Endothelial cell of umbilical vein (primary cell): ENCODE data around the gene GADL1. TPM values are rescaled to one million over a fixed set of nuclear protein-coding genes. Genes with fewer than 3 reads are reported as not detected.

ENCODE experiments used
- BruUV-seq: library from RNA; stranded (reverse); fragments of 400-500 nt; replicated peaks from 2 replicates; lab custom pipeline; 2021; lab: Mats Ljungman, UMichigan
- CTCF ChIA-PET: fragments of 300-600, 350-600 bp; sonication (Branson Sonifier 250); formaldehyde crosslinking; loops from one replicate; lab custom pipeline; 2021; ENCODE audit warnings: antibody characterized with exemption, inconsistent platforms; lab: Charles Lee
- POLR2A ChIA-PET: fragments of 300-600, 350-600 bp; sonication (Branson Sonifier 250); formaldehyde crosslinking; loops from one replicate; lab custom pipeline; 2021; ENCODE audit warnings: antibody characterized with exemption, inconsistent platforms; lab: Charles Lee
- DNase-seq: peaks from one replicate; pipeline ENCODE4 v3.0.0-alpha.2; 2011; ENCODE audit warnings: low read depth, low spot score
- FAIRE-seq: peaks from 2 replicates; lab custom pipeline; 2011; peaks lifted over from hg19 to GRCh38; lab: Jason Lieb, UNC
- H2AFZ ChIP-seq: 2 replicates; pipeline ENCODE4 v1.6.0; 2012; ENCODE audit warnings: low read depth, low read length, control low read depth, inconsistent platforms
- H3K27ac ChIP-seq: 2 replicates; pipeline ENCODE4 v1.5.1; 2011; ENCODE audit warnings: low read depth, mild to moderate bottlenecking, control low read depth, low read length, moderate library complexity; ENCODE audit not compliant: insufficient read depth
- H3K27me3 ChIP-seq, 2 experiments: 2 replicates each; pipeline versions ENCODE4 v1.6.0 to v1.6.1; 2011; ENCODE audit warnings: low read length in 2 of 2, mixed read lengths in 1 of 2; ENCODE audit not compliant: control insufficient read depth in 2 of 2, insufficient read depth in 2 of 2
- H3K36me3 ChIP-seq, 2 experiments: 2 replicates in 1 of 2; 3 replicates in 1 of 2; pipeline ENCODE4 v1.5.1; 2011; ENCODE audit warnings: low read length in 2 of 2, mild to moderate bottlenecking in 1 of 2, moderate library complexity in 1 of 2; ENCODE audit not compliant: control insufficient read depth in 2 of 2, insufficient read depth in 2 of 2; ENCODE audit errors: extremely low read depth in 1 of 2
- H3K4me1 ChIP-seq: 3 replicates; pipeline ENCODE4 v1.5.1; 2011; ENCODE audit warnings: mild to moderate bottlenecking, low read length; ENCODE audit not compliant: control insufficient read depth, insufficient read depth; ENCODE audit errors: extremely low read depth
- H3K4me2 ChIP-seq: 2 replicates; pipeline ENCODE4 v1.6.1; 2011; ENCODE audit warnings: low read length, control low read depth, mixed read lengths; ENCODE audit not compliant: insufficient read depth
- H3K4me3 ChIP-seq, 3 experiments: fragments of 200-600 bp in 1 of 3; sonication (generic), shearing (Covaris generic) in 1 of 3; replicated peaks in 1 of 3; 2 replicates each; pipeline ENCODE4 v1.5.1; 2011 to 2016; ENCODE audit warnings: control low read depth in 3 of 3, low read length in 3 of 3, mild to moderate bottlenecking in 2 of 3, inconsistent platforms in 1 of 3, low read depth in 1 of 3, moderate library complexity in 1 of 3; ENCODE audit not compliant: insufficient read depth in 1 of 3
- H3K79me2 ChIP-seq: 2 replicates; pipeline ENCODE4 v1.6.0; 2012; ENCODE audit warnings: low read length, inconsistent platforms; ENCODE audit not compliant: control insufficient read depth, insufficient read depth
- H3K9ac ChIP-seq: replicated peaks from 2 replicates; pipeline ENCODE3; 2011; ENCODE audit warnings: low read length, control low read depth; ENCODE audit not compliant: insufficient read depth; ENCODE audit errors: extremely low read depth
- H3K9me1 ChIP-seq: replicated peaks from 3 replicates; pipeline ENCODE4 v1.6.0; 2011; ENCODE audit warnings: mild to moderate bottlenecking, low read length; ENCODE audit not compliant: control insufficient read depth, insufficient read depth; ENCODE audit errors: extremely low read depth
- H3K9me3 ChIP-seq: replicated peaks from 2 replicates; pipeline ENCODE4 v1.5.1; 2012; ENCODE audit warnings: low read length, inconsistent platforms; ENCODE audit not compliant: control insufficient read depth, insufficient read depth
- H4K20me1 ChIP-seq: replicated peaks from 2 replicates; pipeline ENCODE3; 2011; ENCODE audit warnings: mild to moderate bottlenecking, low read length; ENCODE audit not compliant: control insufficient read depth, insufficient read depth; ENCODE audit errors: extremely low read depth
- CTCF ChIP-seq, 2 donors: IDR thresholded peaks; 1 replicate in 1 of 2; 2 replicates in 1 of 2; pipeline ENCODE4 v1.5.1; 2011; ENCODE audit warnings: low read length in 2 of 2, mild to moderate bottlenecking in 2 of 2, moderate library complexity in 2 of 2, control low read depth in 1 of 2, inconsistent platforms in 1 of 2, low read depth in 1 of 2; ENCODE audit not compliant: insufficient read depth in 1 of 2; ENCODE audit errors: extremely low read depth in 1 of 2
- EZH2 ChIP-seq: IDR thresholded peaks from 2 replicates; pipeline ENCODE4 v1.6.1; 2012; ENCODE audit warnings: borderline replicate concordance, low read depth, mild to moderate bottlenecking, moderate library complexity, low read length, inconsistent platforms; ENCODE audit not compliant: severe bottlenecking
- FOS ChIP-seq: IDR thresholded peaks from 2 replicates; pipeline ENCODE4 v1.6.1; 2011; ENCODE audit warnings: mild to moderate bottlenecking, low read length, moderate library complexity, borderline replicate concordance; ENCODE audit not compliant: insufficient read depth
- GATA2 ChIP-seq: IDR thresholded peaks from 2 replicates; pipeline ENCODE4 v1.7.0; 2011; ENCODE audit warnings: low read depth, mild to moderate bottlenecking, moderate library complexity, mixed read lengths, low read length; ENCODE audit not compliant: insufficient read length, insufficient read depth
- JUN ChIP-seq: IDR thresholded peaks from 2 replicates; pipeline ENCODE4 v1.6.1; 2011; ENCODE audit warnings: borderline replicate concordance, low read depth; ENCODE audit not compliant: insufficient read length, insufficient read depth
- MAX ChIP-seq: IDR thresholded peaks from 2 replicates; pipeline ENCODE4 v1.6.1; 2011; ENCODE audit not compliant: insufficient read depth, insufficient read length
- MYC ChIP-seq: IDR thresholded peaks from one replicate; pipeline ENCODE4 v1.6.1; 2011; ENCODE audit warnings: mild to moderate bottlenecking, low read depth, low read length
- POLR2A ChIP-seq: IDR thresholded peaks from 2 replicates; pipeline ENCODE4 v1.6.1; 2012; ENCODE audit warnings: low read depth, mild to moderate bottlenecking, control low read depth, low read length
- POLR2AphosphoS5 ChIP-seq: IDR thresholded peaks from 2 replicates; pipeline ENCODE4 v1.6.1; 2012; ENCODE audit warnings: low read depth, mild to moderate bottlenecking, control low read depth, low read length, moderate library complexity; ENCODE audit not compliant: insufficient read depth
- dilution Hi-C: fragments of 300-500 bp; cut with MboI; formaldehyde crosslinking; loops from one replicate; pipeline ENCODE4 v1.15.0; 2019; ENCODE audit warnings: low sequenced_read_pairs; ENCODE audit not compliant: extremely low pct_ligation_motif_present
- intact Hi-C: fragments of 100-400 bp; cut with micrococcal nuclease; formaldehyde crosslinking; loops from one replicate; pipeline ENCODE4 v1.10.0; 2022
- polyA plus RNA-seq, 4 experiments: library from polyadenylated mRNA; depleted of rRNA in 3 of 4; stranded (reverse) in 3 of 4; unstranded in 1 of 4; fragments of >200 nt; gene quantifications; 2 replicates each; pipeline versions ENCODE4 v1.2.1 to v1.2.3, GENCODE V29; 2011 to 2012; ENCODE audit warnings: missing spikeins in 1 of 4
- total RNA-seq: library from RNA; stranded (reverse); gene quantifications from 2 replicates; pipeline ENCODE4 v1.2.3, GENCODE V29; 2021

Gene GADL1
- total and polyA plus RNA-seq, 2 donors (not counting 3 experiments of a cell fraction or from before 2014, with no cell fraction given), result not detected

GRCh38 chr3:30878862-30879261, 15.6 kb downstream of the GADL1 start:
- CTCF ChIA-PET, result no interaction called here
- H4K20me1 ChIP-seq, result no peaks in the 10 kb centered on the region

More at GRCh38 chr3:30878862-30879261, 15.6 kb downstream of the GADL1 start:
- no TSS peak for BruUV-seq
- DNase-seq (no peak), FAIRE-seq (no peak)
- no peaks in the 10 kb centered on the region for H3K36me3 ChIP-seq
- H3K9me3 ChIP-seq, result no peaks in the 10 kb centered on the region
- H3K79me2 ChIP-seq, result no peaks in the 10 kb centered on the region
- intact Hi-C loops, result no loop called here
- H3K27me3 ChIP-seq, result peaks cover 9% of the 10 kb centered on the region in 2 experiments
- H3K27ac ChIP-seq, result no peak overlapping the region
- H3K4me1 ChIP-seq, result no peaks in the 10 kb centered on the region
- H3K9ac ChIP-seq, result no peak overlapping the region
- TF ChIP-seq POLR2AphosphoS5 (no peak), FOS (no peak), POLR2A (no peak), CTCF (IDR thresholded peaks at IDR 0.05; ENCODE audit: extremely low read depth in 1 of 2, insufficient read depth in 1 of 2, low read depth in 1 of 2, low read length in 2 of 2) (no peak), MAX (no peak), JUN (no peak), EZH2 (no peak), MYC (no peak), GATA2 (no peak)
- POLR2A ChIA-PET, result no interaction called here
- no peaks in the 10 kb centered on the region for H3K9me1 ChIP-seq
- no peak overlapping the region for H3K4me2 ChIP-seq
- H2AFZ ChIP-seq, result no peak overlapping the region
- H3K4me3 ChIP-seq, result no peak overlapping the region
- dilution Hi-C loops, result no loop called here
